ENCODE data around the gene HOXD10.

The HOXD10 gene

DNA sequence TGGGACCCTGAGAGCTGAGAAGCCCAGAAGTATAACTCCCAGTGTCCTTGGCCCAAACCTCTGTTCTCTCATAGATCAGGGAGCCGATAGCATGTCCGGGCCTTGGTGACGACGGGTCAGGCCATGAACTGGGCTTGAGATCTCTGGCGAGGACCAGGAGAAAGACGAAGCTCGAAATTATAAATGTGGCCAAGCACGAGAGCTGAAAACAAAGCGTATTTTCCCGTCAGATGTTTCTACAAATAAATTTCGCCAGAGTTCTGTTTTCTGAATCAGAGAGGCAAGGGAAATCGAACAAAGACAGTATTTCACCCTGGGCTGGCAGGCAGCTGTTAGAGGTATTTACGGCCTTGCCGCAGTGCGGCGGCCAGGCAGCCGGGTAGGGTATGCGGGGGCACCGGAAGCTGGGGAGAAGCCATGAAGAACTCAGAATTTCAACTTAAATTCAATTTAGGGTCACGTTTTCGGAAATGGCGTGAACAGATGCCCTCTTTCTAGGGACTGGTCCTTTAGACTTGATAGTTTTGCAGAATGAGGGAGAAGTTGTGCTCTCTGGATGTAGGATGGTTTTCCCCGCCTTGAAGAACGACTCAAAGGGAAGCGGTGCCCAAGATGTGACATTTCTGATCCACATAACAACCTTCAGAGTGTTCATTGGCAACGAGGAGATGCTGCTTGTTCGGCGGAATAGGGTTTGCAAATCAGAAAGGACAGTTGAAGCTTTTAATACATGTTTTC is 22.5 kb downstream of the HOXD10 start:
- TF ChIP-seq, protein P1, sequence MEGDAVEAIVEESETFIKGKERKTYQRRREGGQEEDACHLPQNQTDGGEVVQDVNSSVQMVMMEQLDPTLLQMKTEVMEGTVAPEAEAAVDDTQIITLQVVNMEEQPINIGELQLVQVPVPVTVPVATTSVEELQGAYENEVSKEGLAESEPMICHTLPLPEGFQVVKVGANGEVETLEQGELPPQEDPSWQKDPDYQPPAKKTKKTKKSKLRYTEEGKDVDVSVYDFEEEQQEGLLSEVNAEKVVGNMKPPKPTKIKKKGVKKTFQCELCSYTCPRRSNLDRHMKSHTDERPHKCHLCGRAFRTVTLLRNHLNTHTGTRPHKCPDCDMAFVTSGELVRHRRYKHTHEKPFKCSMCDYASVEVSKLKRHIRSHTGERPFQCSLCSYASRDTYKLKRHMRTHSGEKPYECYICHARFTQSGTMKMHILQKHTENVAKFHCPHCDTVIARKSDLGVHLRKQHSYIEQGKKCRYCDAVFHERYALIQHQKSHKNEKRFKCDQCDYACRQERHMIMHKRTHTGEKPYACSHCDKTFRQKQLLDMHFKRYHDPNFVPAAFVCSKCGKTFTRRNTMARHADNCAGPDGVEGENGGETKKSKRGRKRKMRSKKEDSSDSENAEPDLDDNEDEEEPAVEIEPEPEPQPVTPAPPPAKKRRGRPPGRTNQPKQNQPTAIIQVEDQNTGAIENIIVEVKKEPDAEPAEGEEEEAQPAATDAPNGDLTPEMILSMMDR (IDR thresholded peaks at IDR 0.05; ENCODE audit: insufficient read depth, low read length, missing control alignments) = no peak
- POLR2A ChIA-PET = interaction anchor here (0.5 to 2.1 kb wide), 7 partner anchors 8 to 513 kb away, joined by 3 to 16 read pairs (median 4); no protein-coding TSS in a partner anchor
- CTCF ChIA-PET = interaction anchor here (0.9 to 30.2 kb wide), 26 partner anchors 10 to 1126 kb away, joined by 3 to 1421 read pairs (median 5); partner anchors contain the start of genes HOXD3, HOXD4 and HOXD8
- no peak for DNase-seq (ENCODE audit: low read depth, low spot score)
- H3K4me3 ChIP-seq (ENCODE audit: low read depth, low read length) = peak overlapping the region; percentile 78

DNA sequence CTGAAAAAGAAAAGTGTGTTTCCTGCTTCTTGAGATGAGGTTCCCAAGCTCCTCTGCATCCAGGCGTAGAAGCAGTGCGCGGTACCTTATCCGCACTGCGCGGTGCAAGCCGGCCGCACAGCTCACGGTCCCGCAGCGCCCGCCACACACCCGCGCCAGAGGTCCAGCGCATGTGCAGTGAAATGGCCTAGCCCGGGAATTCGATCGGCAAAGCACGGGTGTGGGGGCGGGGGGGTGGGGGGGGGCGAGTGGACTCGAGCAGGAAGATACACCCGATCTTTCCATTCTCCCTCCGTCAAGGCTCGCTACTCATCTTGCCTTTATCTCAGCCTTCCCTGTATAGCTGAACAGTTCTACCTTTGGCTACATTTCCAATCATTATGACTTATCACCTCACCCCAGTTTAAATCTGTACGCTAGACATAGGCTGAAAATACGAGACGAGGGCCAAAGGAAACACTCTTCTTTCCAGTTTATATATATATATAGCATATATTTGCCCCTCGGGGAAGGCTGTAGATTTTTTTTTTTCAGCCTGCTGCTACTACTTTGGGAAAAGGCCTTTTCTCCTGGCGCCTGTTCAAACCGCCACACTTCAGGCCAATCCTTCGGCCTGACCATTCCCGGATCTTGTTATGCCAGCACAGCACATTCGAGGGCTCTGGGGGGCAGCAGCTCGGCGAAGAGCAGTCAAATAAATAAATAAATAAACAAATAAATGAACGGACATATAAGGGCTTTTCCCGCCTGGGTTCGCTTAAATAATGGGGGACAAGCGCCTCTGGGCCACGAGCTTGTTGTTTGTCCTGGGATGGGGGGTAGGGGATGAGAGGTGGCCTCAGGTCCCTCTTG is 23.3 kb downstream of the HOXD10 start:
- POLR2A ChIA-PET = interaction anchor here (0.6 to 2.1 kb wide), 6 partner anchors 8 to 589 kb away, joined by 3 to 16 read pairs (median 5); no protein-coding TSS in a partner anchor
- H3K4me3 ChIP-seq (ENCODE audit: low read depth, low read length) = peak overlapping the region; percentile 78
- no peak for DNase-seq (ENCODE audit: low read depth, low spot score)
- TF ChIP-seq, protein P1 (IDR thresholded peaks at IDR 0.05; ENCODE audit: insufficient read depth, low read length, missing control alignments) = no peak
- CTCF ChIA-PET = interaction anchor here (0.7 to 30.2 kb wide), 55 partner anchors 11 to 1125 kb away, joined by 3 to 1421 read pairs (median 5); partner anchors contain the start of genes HOXD3, HOXD4, HOXD8 and MTX2

DNA sequence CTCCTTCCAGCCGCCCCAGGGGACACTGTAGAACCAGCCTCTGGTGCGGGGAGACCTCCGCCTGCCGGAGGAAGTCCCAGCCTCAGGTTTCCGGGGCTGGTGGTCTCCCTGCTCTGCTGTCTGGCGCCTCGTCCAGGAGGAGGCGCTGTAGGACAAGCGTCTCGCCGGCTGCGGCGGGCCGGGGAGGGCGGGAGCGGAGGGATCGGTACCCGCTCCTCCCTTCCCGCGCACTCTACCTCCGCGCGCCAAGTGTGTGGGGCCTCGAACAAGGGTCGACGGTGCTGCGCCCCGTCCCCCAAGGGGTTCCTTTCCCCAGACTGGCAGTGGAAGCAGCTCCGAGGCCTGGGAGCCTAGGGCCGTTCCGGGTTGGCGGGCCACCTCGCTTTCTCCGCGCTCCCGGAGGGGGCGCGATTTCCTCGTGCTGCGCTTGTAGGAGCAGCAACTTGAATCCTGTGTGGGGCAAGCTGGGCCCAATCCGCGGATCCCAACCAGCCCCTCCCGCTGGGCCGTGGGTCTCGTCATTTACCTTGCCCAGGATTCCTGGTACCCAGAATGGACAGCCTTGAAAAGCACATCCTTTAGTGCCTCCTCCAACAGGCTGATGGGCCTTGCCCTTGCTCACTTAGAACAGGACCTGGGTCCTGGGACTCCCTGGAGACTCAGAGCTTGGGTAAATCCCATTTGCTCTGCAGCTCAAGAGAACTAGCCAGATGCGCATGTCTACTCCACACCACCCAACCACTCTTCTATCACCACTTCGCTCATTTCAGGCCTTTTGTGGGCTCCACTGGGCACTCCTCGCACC is 24.1 kb downstream of the HOXD10 start:
- ChIA-PET POLR2A (interaction anchor here (0.6 to 2.1 kb wide), 6 partner anchors 9 to 589 kb away, joined by 3 to 16 read pairs (median 4); no protein-coding TSS in a partner anchor), CTCF (interaction anchor here (0.6 to 30.2 kb wide), 62 partner anchors 12 to 1124 kb away, joined by 3 to 1421 read pairs (median 4); partner anchors contain the start of genes HOXD3, HOXD4, HOXD8 and MTX2)
- DNase-seq (ENCODE audit: low read depth, low spot score) = no peak
- TF ChIP-seq, protein P1 (IDR thresholded peaks at IDR 0.05; ENCODE audit: insufficient read depth, low read length, missing control alignments) = peak; percentile 98
- peak overlapping the region; percentile 71 for H3K4me3 ChIP-seq (ENCODE audit: low read depth, low read length)

DNA sequence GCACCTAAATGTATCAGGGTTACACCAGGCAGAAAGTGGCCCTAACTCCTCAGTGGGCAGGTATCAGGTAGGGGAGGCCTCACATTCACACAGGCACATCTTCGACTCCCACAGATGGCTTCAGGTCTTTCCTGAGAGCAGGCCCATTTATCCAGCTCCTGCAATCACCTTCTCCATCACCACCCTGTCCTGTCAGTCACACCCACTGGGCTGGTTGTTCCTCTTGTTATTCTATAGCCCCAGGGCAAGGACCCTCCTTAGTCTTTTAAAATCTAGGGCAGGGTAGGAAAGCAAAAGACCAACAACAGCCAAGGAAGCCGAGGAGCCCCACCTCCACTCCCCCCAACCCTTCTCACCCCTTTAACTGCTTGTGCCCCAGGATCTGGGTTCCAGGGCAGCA is 25.7 kb downstream of the HOXD10 start:
- POLR2A ChIA-PET = no interaction called here
- H3K4me3 ChIP-seq (ENCODE audit: low read depth, low read length) = no peak overlapping the region
- TF ChIP-seq, protein P1 (IDR thresholded peaks at IDR 0.05; ENCODE audit: insufficient read depth, low read length, missing control alignments) = no peak
- CTCF ChIA-PET = interaction anchor here (5.1 to 30.2 kb wide), 6 partner anchors 13 to 501 kb away, joined by 49 to 1421 read pairs (median 157); partner anchors contain the start of genes HOXD3, HOXD4 and HOXD8
- no peak for DNase-seq (ENCODE audit: low read depth, low spot score)

DNA sequence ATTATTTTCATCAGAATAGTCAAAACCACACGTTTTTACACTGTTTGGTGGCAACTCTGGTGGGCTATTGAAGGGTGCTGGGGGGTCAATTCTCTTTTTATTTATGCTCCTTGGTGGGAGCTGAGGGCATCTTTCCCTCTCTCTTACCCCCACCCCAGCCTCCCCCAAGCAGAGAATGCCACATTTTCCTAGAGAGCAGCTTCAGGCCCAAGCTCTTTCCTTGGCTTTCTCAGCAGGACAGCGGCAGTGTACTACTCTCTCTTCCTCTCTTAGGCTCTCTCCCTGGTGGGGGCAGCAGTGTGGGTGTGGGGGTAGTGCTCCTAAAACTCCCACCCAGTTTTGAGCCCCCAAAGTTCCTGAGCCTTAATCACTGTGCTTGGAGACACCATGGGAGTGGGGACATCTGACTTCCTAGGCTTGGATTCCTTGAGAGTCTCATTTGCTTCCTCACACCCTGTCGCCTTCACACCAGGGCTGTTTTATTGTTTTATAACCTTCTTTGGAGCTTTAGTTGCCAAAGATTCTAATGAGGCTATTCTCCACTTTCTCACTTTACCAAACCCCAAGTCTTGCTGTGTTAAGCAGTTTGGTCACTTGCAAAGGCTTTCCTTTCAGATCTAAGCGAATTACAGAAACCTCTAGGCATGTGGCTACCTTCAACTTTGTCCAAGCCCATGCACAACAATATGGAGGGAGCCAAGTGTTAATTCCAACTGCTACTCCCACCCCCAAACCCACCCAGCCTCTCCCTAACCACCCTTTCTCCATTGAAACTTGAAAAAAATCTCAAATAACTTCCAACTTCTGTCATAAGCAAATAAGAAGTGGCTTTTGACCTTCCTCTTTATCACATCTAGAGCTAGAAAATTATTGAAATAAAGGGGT is 28.7 kb downstream of the HOXD10 start:
- POLR2A ChIA-PET = interaction anchor here (0.6 kb wide), 1 partner anchor 12 kb away, joined by 3 read pairs; the partner anchor contains the start of gene HOXD3
- CTCF ChIA-PET = interaction anchor here (1.2 to 30.2 kb wide), 7 partner anchors 10 to 497 kb away, joined by 3 to 1421 read pairs (median 20); partner anchors contain the start of genes HOXD3 and HOXD4
- H3K4me3 ChIP-seq (ENCODE audit: low read depth, low read length) = no peak overlapping the region
- DNase-seq (ENCODE audit: low read depth, low spot score) = no peak
- TF ChIP-seq, protein P1 (IDR thresholded peaks at IDR 0.05; ENCODE audit: insufficient read depth, low read length, missing control alignments) = no peak
